Naive thymus-derived CD4-positive, alpha-beta T cell (primary cell): Measurements from ENCODE around the gene ABI3. TPM values are rescaled to one million over a fixed set of nuclear protein-coding genes. Genes with fewer than 3 reads are reported as not detected.

ENCODE experiments used
- ATAC-seq: fragments of 150-1000 bp; cut with Tn5 transposase; 2 replicates; pipeline ENCODE4 v1.10.0; 2021; ENCODE audit warnings: mild to moderate bottlenecking, moderate library complexity
- CTCF ChIA-PET: fragments of 350-600 bp; sonication (Branson Sonifier 250); formaldehyde crosslinking; loops from one replicate; lab custom pipeline; 2021; ENCODE audit warnings: antibody characterized with exemption; lab: Charles Lee
- POLR2A ChIA-PET: fragments of 350-600 bp; sonication (Branson Sonifier 250); formaldehyde crosslinking; loops from one replicate; lab custom pipeline; 2021; ENCODE audit warnings: antibody characterized with exemption, inconsistent platforms; lab: Charles Lee
- DNase-seq, 9 donors: peaks; one replicate each; pipeline versions ENCODE4 v3.0.0 to v3.0.0-alpha.2; 2020 to 2022; ENCODE audit warnings: mixed read lengths in 1 of 9
- H3K27ac ChIP-seq: one replicate; pipeline ENCODE4 v1.7.0; 2013; ENCODE audit warnings: mild to moderate bottlenecking, low read depth, low read length, moderate library complexity
- H3K27me3 ChIP-seq, 2 donors: one replicate each; pipeline ENCODE4 v1.7.0; 2013; ENCODE audit warnings: low read length in 2 of 2, mild to moderate bottlenecking in 2 of 2, moderate library complexity in 2 of 2; ENCODE audit not compliant: control insufficient read depth in 2 of 2, insufficient read depth in 2 of 2
- H3K36me3 ChIP-seq, 3 experiments: 1 replicate in 2 of 3; 2 replicates in 1 of 3; pipeline ENCODE4 v1.7.0; 2013; ENCODE audit warnings: low read length in 3 of 3, mild to moderate bottlenecking in 3 of 3, moderate library complexity in 1 of 3; ENCODE audit not compliant: insufficient read depth in 3 of 3, control insufficient read depth in 2 of 3
- H3K4me1 ChIP-seq, 2 donors: one replicate each; pipeline ENCODE4 v1.7.0; 2013; ENCODE audit warnings: low read length in 2 of 2, mild to moderate bottlenecking in 2 of 2, moderate library complexity in 1 of 2; ENCODE audit not compliant: control insufficient read depth in 2 of 2, insufficient read depth in 2 of 2
- H3K4me3 ChIP-seq: 2 replicates; pipeline ENCODE4 v1.7.0; 2013; ENCODE audit warnings: mild to moderate bottlenecking, low read length
- H3K9me3 ChIP-seq, 3 experiments: 1 replicate in 2 of 3; 2 replicates in 1 of 3; pipeline ENCODE4 v1.7.0; 2013; ENCODE audit warnings: low read length in 3 of 3; ENCODE audit not compliant: control insufficient read depth in 2 of 3
- H3K27ac Mint-ChIP-seq, 9 donors: one replicate each; pipeline ENCODE4 v1.8.0; 2020 to 2022; ENCODE audit warnings: mixed read lengths in 9 of 9, mild to moderate bottlenecking in 8 of 9, moderate library complexity in 5 of 9, inconsistent platforms in 2 of 9
- H3K27me3 Mint-ChIP-seq, 5 donors: one replicate each; pipeline ENCODE4 v1.8.0; 2021 to 2022; ENCODE audit warnings: mixed read lengths in 5 of 5, mild to moderate bottlenecking in 1 of 5
- H3K36me3 Mint-ChIP-seq, 5 donors: one replicate each; pipeline ENCODE4 v1.8.0; 2020 to 2022; ENCODE audit warnings: mixed read lengths in 5 of 5, mild to moderate bottlenecking in 3 of 5, inconsistent platforms in 1 of 5
- H3K4me1 Mint-ChIP-seq, 7 donors: one replicate each; pipeline ENCODE4 v1.8.0; 2020 to 2022; ENCODE audit warnings: mixed read lengths in 7 of 7, mild to moderate bottlenecking in 3 of 7, inconsistent platforms in 1 of 7
- H3K4me3 Mint-ChIP-seq, 10 donors: one replicate each; pipeline ENCODE4 v1.8.0; 2020 to 2022; ENCODE audit warnings: mild to moderate bottlenecking in 10 of 10, mixed read lengths in 10 of 10, moderate library complexity in 6 of 10, inconsistent platforms in 2 of 10
- H3K9me3 Mint-ChIP-seq, 11 donors: one replicate each; pipeline ENCODE4 v1.8.0; 2020 to 2022; ENCODE audit warnings: mixed read lengths in 11 of 11, mild to moderate bottlenecking in 4 of 11, inconsistent platforms in 1 of 11, moderate library complexity in 1 of 11
- intact Hi-C, 2 donors: fragments of 100-400 bp; cut with micrococcal nuclease; formaldehyde crosslinking; loops; one replicate each; pipeline ENCODE4 v1.15.1; 2023
- polyA plus RNA-seq, 2 donors: library from polyadenylated mRNA; unstranded; fragments of 300-500 nt; fragmentation: Illumina TruSeq; gene quantifications; one replicate each; pipeline ENCODE4 v1.2.3, GENCODE V29; 2021
- total RNA-seq, 6 experiments: library from RNA in 5 of 6; stranded (reverse) in 5 of 6; gene quantifications; 1 replicate in 5 of 6; 2 replicates in 1 of 6; pipeline ENCODE4 v1.2.3 and lab custom pipeline; 2021 to 2026

Gene ABI3
- total and polyA plus RNA-seq, 7 experiments from 2014 or later = 8.2 to 57.8 (median 15.0) TPM

- ATAC-seq (no peak), DNase-seq (no peak)
- Mint-ChIP-seq H3K9me3 (peaks cover 0 to 3% (median 0%) of the 10 kb centered on the region in 11 donors), H3K4me1 (peaks cover 0 to 34% (median 17%) of the 10 kb centered on the region in 7 donors), H3K27me3 (peaks cover 0 to 51% (median 4%) of the 10 kb centered on the region in 5 donors), H3K27ac (peak overlapping the region in 3 of 9 donors; percentile 30 to 52 (median 49)), H3K36me3 (peaks cover 0 to 8% (median 0%) of the 10 kb centered on the region in 5 donors), H3K4me3 (peak overlapping the region; percentile 53 to 94 (median 83))
- H3K4me1 ChIP-seq = peaks cover 19 to 24% of the 10 kb centered on the region in 2 donors
- no peaks in the 10 kb centered on the region for H3K27me3 ChIP-seq
- H3K4me3 ChIP-seq = no peak overlapping the region
- ChIA-PET POLR2A (interaction anchor here (1.0 to 8.9 kb wide), 3 partner anchors 11 to 48 kb away, joined by 3 to 80 read pairs (median 15); no protein-coding TSS in a partner anchor), CTCF (interaction anchor here (1.8 to 7.0 kb wide), 2 partner anchors 38 to 47 kb away, joined by 11 to 143 read pairs; no protein-coding TSS in a partner anchor)
- no peaks in the 10 kb centered on the region for H3K36me3 ChIP-seq
- intact Hi-C loops = loop anchor here in 1 of 2 donors (10.0 kb wide), 1 partner anchor 284 kb away; the partner anchor contains the start of gene SNF8
- H3K9me3 ChIP-seq = no peaks in the 10 kb centered on the region
- no peak overlapping the region for H3K27ac ChIP-seq
Measured at GRCh38 chr17:49229076-49229804, 18.7 kb downstream of the ABI3 start.

- Histone ChIP-seq H3K36me3 (no peaks in the 10 kb centered on the region), H3K27ac (no peak overlapping the region), H3K27me3 (no peaks in the 10 kb centered on the region), H3K9me3 (no peaks in the 10 kb centered on the region), H3K4me3 (peak overlapping the region; percentile 62), H3K4me1 (peaks cover 11 to 18% of the 10 kb centered on the region in 2 donors)
- Mint-ChIP-seq H3K27ac (peak overlapping the region in 5 of 9 donors; percentile 30 to 52 (median 38)), H3K36me3 (peaks cover 0 to 6% (median 0%) of the 10 kb centered on the region in 5 donors), H3K9me3 (peaks cover 0 to 3% (median 0%) of the 10 kb centered on the region in 11 donors), H3K27me3 (peaks cover 0 to 47% (median 4%) of the 10 kb centered on the region in 5 donors), H3K4me3 (peak overlapping the region; percentile 81 to 94 (median 86)), H3K4me1 (peaks cover 0 to 31% (median 16%) of the 10 kb centered on the region in 7 donors)
- CTCF ChIA-PET = interaction anchor here (1.6 to 7.0 kb wide), 3 partner anchors 38 to 60 kb away, joined by 3 to 143 read pairs (median 11); no protein-coding TSS in a partner anchor
- no peak for ATAC-seq
- intact Hi-C loops = loop anchor here (1.0 to 10.0 kb wide), 5 partner anchors 12 to 285 kb away; partner anchors contain the start of genes ABI3 (in 1 of the 2), GNGT2 (in 1 of the 2), SNF8 (in 1 of the 2) and ZNF652 (in 1 of the 2)
- DNase-seq = no peak
- POLR2A ChIA-PET = interaction anchor here (0.6 to 8.9 kb wide), 4 partner anchors 10 to 49 kb away, joined by 3 to 80 read pairs (median 10); no protein-coding TSS in a partner anchor
Measured at GRCh38 chr17:49229805-49230600, 19.5 kb downstream of the ABI3 start.

- ATAC-seq = peak; percentile 97
- CTCF ChIA-PET = interaction anchor here (0.6 to 7.0 kb wide), 6 partner anchors 38 to 60 kb away, joined by 3 to 143 read pairs (median 5); no protein-coding TSS in a partner anchor
Measured at GRCh38 chr17:49230636-49231562, 20.4 kb downstream of the ABI3 start, which contains the start of gene PHOSPHO1. TSS of gene PHOSPHO1 (minus strand) at chr17:49230787. CDS start at chr17:49226691, 4,096 bp downstream.

GRCh38 chr17:49231563-49231894, 21.0 kb downstream of the ABI3 start:
- peaks cover 0 to 24% (median 16%) of the 10 kb centered on the region in 7 donors for H3K4me1 Mint-ChIP-seq
- H3K27ac Mint-ChIP-seq = peak overlapping the region in 2 of 9 donors; percentile 41 to 68
- Histone ChIP-seq H3K9me3 (no peaks in the 10 kb centered on the region), H3K27ac (no peak overlapping the region), H3K36me3 (no peaks in the 10 kb centered on the region), H3K27me3 (no peaks in the 10 kb centered on the region), H3K4me1 (peaks cover 11 to 12% of the 10 kb centered on the region in 2 donors), H3K4me3 (peak overlapping the region; percentile 62)
- POLR2A ChIA-PET = interaction anchor here (0.8 to 8.9 kb wide), 2 partner anchors 40 to 287 kb away, joined by 3 to 80 read pairs; partner anchors contain the start of gene SNF8
- H3K36me3 Mint-ChIP-seq = no peaks in the 10 kb centered on the region
- intact Hi-C loops = loop anchor here (2.0 kb wide), 3 partner anchors 21 to 131 kb away; partner anchors contain the start of genes ABI3 (in 1 of the 2), GNGT2 (in 1 of the 2) and ZNF652 (in 1 of the 2)
- H3K4me3 Mint-ChIP-seq = peak overlapping the region; percentile 81 to 94 (median 86)
- H3K9me3 Mint-ChIP-seq = peaks cover 0 to 3% (median 0%) of the 10 kb centered on the region in 11 donors
- peaks cover 0 to 46% (median 4%) of the 10 kb centered on the region in 5 donors for H3K27me3 Mint-ChIP-seq
- CTCF ChIA-PET = interaction anchor here (0.6 to 1.4 kb wide), 4 partner anchors 39 to 59 kb away, joined by 3 to 7 read pairs (median 4); no protein-coding TSS in a partner anchor
- DNase-seq (no peak), ATAC-seq (no peak)

More at GRCh38 chr17:49230636-49231562, 20.4 kb downstream of the ABI3 start, which contains the start of gene PHOSPHO1:
- Histone ChIP-seq H3K4me3 (peak within 1 kb of the TSS; percentile 62), H3K27ac (no peak within 1 kb of the TSS), H3K9me3 (no peaks in the 10 kb centered on the region), H3K27me3 (no peaks in the 10 kb centered on the region), H3K36me3 (no peaks in the 10 kb centered on the region), H3K4me1 (peaks cover 11 to 12% of the 10 kb centered on the region in 2 donors)
- Mint-ChIP-seq H3K9me3 (peaks cover 0 to 3% (median 0%) of the 10 kb centered on the region in 11 donors), H3K4me1 (peaks cover 0 to 26% (median 16%) of the 10 kb centered on the region in 7 donors), H3K27ac (peak within 1 kb of the TSS in 7 of 9 donors; percentile 36 to 80 (median 52)), H3K36me3 (peaks cover 0 to under 1% (median 0%) of the 10 kb centered on the region in 5 donors), H3K27me3 (peaks cover 0 to 43% (median 4%) of the 10 kb centered on the region in 5 donors), H3K4me3 (peak within 1 kb of the TSS; percentile 81 to 94 (median 86))
- intact Hi-C loops = loop anchor here (1.0 to 2.0 kb wide), 4 partner anchors 13 to 132 kb away; partner anchors contain the start of genes ABI3 (in 1 of the 2), GNGT2 (in 1 of the 2) and ZNF652 (in 1 of the 2)
- POLR2A ChIA-PET = interaction anchor here (0.6 to 8.9 kb wide), 4 partner anchors 9 to 50 kb away, joined by 3 to 80 read pairs (median 10); no protein-coding TSS in a partner anchor
- DNase-seq = peak; percentile 70 to 88 (median 83)

GRCh38 chr17:49234509-49235080, 24.1 kb downstream of the ABI3 start:
- intact Hi-C loops = no loop called here

More at GRCh38 chr17:49234509-49235080, 24.1 kb downstream of the ABI3 start:
- Histone ChIP-seq H3K4me3 (no peak overlapping the region), H3K9me3 (no peaks in the 10 kb centered on the region), H3K36me3 (no peaks in the 10 kb centered on the region), H3K27me3 (no peaks in the 10 kb centered on the region), H3K4me1 (peaks cover 11 to 12% of the 10 kb centered on the region in 2 donors), H3K27ac (no peak overlapping the region)
- peaks cover 0 to 41% (median 4%) of the 10 kb centered on the region in 5 donors for H3K27me3 Mint-ChIP-seq
- H3K4me3 Mint-ChIP-seq = no peak overlapping the region
- POLR2A ChIA-PET = no interaction called here
- no peak overlapping the region for H3K27ac Mint-ChIP-seq
- ATAC-seq (no peak), DNase-seq (no peak)
- peaks cover 0 to 2% (median 0%) of the 10 kb centered on the region in 11 donors for H3K9me3 Mint-ChIP-seq
- H3K4me1 Mint-ChIP-seq = peaks cover 0 to 12% (median 7%) of the 10 kb centered on the region in 7 donors
- no peaks in the 10 kb centered on the region for H3K36me3 Mint-ChIP-seq
- CTCF ChIA-PET = no interaction called here
